Activated CD4-positive, CD25-positive, alpha-beta regulatory T cell (primary cell): Measurements from ENCODE around the gene GGTLC3.
"Not testable (repeated sequence)": the region's sequence is repeated elsewhere in the genome, so short reads cannot be mapped to it uniquely, and the experiment has no call there.

Experiments
- DNase-seq, 4 experiments: peaks; one replicate each; lab custom pipeline; 2025; lab: John Stamatoyannopoulos, UW

The GGTLC3 gene

DNA sequence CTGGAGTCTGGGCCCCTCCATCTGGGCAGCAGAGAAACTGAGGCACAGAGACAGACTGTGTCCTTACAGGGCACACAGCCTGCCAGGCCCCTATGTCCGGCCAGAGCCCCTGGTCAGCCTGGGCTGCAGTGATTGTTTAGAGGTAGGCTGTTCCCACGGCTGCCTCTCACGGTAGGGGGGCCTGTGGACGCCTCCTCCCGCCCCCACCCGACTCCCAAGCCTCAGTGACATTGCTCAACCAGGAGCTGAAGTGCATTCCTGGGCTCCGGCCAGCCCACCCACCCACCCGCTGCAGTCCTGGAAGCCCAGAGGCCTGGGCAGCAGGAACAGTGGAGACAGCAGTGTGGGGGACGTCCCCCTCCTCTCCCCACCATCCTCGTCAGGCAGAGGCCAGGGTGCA is 4.5 kb downstream of the GGTLC3 start:
- not testable (repeated sequence) for DNase-seq

DNA sequence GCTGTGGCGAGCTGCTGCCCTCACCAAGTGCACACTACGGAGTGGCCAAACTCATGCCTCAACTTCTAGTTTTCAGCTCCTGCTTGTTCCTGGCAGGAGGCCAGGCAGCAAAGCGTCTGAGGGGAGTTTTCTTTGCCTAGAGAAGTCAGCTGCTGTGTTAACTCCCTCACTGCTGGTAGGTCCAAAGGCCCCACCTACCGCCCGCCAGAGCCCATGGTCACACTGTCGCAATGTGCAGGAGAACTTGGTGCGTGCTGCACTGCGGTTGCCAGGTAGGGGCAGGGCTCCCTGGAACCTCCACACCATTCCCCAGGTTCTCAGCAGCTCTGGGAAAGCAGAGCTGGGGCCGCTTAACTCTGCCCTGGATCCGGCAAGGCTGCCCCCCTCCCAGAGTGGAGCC is 5.6 kb downstream of the GGTLC3 start:
- DNase-seq = not testable (repeated sequence)

DNA sequence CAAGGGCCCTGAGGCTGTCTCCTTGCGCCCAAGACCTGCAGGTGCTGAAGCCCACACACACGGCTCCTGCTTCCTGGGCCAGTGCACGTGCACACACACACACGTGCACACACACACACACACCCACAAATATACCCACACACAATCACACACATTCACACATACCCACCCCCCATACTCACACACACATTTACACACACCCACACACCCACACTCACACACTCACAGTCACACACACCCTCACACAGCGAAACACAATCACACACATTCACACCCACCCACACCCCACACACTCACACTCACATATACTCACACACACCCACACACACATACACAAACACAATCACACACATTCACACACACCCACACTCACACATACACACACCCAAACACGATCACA is 6.6 kb downstream of the GGTLC3 start:
- not testable (repeated sequence) for DNase-seq

DNA sequence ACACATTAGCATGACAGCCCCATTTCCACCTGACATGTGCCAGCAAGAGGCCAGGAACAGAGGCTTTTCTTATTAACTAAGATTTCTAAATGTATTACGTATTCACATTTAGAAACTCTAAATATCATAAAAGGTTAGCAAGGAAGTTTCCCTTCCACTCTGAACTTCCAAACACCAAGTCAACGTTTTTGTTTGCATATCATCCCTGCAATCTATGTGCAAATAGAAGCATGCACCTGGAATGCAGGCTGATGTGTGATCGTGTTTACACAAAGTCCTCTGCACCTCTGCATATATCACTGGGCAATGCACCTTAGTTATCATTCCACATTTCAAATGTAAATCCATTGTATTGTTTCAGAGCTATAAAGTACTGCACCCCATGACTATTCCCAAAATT is 21.7 kb downstream of the GGTLC3 start:
- not testable (repeated sequence) for DNase-seq
